ENCODE measurements around the gene STN1. TPM values are rescaled to one million over a fixed set of nuclear protein-coding genes. Genes with fewer than 3 reads are reported as not detected.

Gene STN1
- total RNA-seq, 4 donors from 2014 or later = 20.0 to 29.2 (median 27.0) TPM

DNA sequence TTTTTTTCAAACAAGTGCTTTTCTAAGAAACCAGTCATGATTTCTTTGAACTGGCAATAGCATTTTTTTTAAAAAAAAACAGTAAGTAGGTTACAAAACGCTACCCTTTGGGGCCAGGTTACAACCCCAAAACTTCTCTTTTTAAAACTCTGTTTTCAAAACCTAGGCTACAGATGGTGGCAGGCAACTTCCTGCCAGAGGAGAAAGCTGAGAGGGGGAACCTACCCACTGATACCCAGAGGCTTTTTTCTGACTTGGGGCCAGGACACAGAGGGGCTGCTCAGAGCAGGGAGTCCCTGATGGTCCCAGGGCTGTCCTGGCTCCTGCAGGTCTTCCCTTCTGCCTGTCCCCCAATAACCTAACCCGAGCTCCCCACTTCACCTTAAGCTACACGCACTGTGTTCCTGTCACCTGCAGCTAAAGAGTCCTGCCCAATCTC lies 6.9 kb downstream of the STN1 start:
- Histone ChIP-seq H3K36me3 (no peaks in the 10 kb centered on the region), H3K9me3 (no peaks in the 10 kb centered on the region), H3K27me3 (no peaks in the 10 kb centered on the region), H3K4me3 (no peak overlapping the region), H3K4me1 (peaks cover 0 to 5% of the 10 kb centered on the region in 2 donors), H3K27ac (peak overlapping the region in 1 of 2 donors; percentile 13)
- TF ChIP-seq POLR2A (IDR thresholded peaks at IDR 0.05) = no peak
- TF ChIP-seq, protein P1, sequence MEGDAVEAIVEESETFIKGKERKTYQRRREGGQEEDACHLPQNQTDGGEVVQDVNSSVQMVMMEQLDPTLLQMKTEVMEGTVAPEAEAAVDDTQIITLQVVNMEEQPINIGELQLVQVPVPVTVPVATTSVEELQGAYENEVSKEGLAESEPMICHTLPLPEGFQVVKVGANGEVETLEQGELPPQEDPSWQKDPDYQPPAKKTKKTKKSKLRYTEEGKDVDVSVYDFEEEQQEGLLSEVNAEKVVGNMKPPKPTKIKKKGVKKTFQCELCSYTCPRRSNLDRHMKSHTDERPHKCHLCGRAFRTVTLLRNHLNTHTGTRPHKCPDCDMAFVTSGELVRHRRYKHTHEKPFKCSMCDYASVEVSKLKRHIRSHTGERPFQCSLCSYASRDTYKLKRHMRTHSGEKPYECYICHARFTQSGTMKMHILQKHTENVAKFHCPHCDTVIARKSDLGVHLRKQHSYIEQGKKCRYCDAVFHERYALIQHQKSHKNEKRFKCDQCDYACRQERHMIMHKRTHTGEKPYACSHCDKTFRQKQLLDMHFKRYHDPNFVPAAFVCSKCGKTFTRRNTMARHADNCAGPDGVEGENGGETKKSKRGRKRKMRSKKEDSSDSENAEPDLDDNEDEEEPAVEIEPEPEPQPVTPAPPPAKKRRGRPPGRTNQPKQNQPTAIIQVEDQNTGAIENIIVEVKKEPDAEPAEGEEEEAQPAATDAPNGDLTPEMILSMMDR (IDR thresholded peaks at IDR 0.05) = no peak
- DNase-seq = no peak
- intact Hi-C loops (cut with DNase I; ENCODE audit: low total_unique reads) = no loop called here

DNA sequence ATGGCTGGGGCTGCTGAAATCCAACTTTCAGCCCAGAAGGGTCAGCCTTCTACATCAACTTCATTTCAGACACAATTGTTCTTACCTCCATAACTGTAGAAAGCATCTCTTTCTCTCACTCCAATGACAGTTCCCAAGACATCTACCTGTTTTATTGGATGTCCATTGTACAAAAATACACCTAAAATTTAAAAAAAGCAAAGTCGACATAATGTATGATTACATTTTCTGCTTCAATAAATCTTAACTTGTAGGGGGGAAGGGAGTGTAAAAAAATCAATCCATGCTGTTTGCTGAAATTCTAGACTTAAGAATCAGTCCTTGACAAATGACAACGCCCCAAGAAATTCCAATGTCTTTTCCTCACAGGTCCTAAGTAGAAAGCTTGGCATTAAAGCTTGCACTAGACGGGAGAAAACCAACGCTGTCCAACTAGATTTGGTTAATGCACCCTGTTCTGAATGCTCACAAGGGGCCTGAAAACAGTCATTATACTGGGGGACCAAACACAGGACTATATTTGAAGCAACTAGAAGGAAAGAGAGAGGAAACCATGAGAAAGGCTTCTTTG lies 7.5 kb downstream of the STN1 start:
- intact Hi-C loops (cut with DNase I; ENCODE audit: low total_unique reads) = no loop called here
- TF ChIP-seq, protein P1 (IDR thresholded peaks at IDR 0.05) = no peak
- no peak for TF ChIP-seq POLR2A (IDR thresholded peaks at IDR 0.05)
- Histone ChIP-seq H3K27me3 (no peaks in the 10 kb centered on the region), H3K36me3 (no peaks in the 10 kb centered on the region), H3K9me3 (no peaks in the 10 kb centered on the region), H3K4me3 (no peak overlapping the region), H3K4me1 (peaks cover 0 to 5% of the 10 kb centered on the region in 2 donors), H3K27ac (peak overlapping the region in 1 of 2 donors; percentile 13)
- DNase-seq = no peak

DNA sequence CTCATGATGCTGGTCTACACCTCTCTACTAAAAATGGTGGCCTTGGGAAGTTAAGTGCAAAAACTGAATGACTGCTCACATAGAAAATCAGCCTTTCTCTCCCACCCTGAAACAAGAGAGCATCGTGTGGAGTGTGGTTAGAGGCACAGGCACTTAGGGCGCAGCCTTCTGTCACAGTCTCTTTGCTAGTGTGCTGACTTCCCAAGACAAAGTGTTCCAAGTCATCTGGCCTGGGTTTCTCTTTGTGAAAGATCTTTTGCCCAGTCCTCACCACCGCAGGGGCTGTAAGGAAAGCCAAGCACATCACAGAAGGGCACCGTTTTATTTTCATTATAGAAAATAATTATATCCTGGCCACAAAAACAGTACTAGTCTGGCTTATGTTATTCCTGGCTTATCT lies 12.5 kb downstream of the STN1 start:
- TF ChIP-seq POLR2A (IDR thresholded peaks at IDR 0.05) = no peak
- TF ChIP-seq, protein P1 (IDR thresholded peaks at IDR 0.05) = no peak
- Histone ChIP-seq H3K4me1 (peaks cover 0 to 5% of the 10 kb centered on the region in 2 donors), H3K36me3 (no peaks in the 10 kb centered on the region), H3K4me3 (no peak overlapping the region), H3K27me3 (no peaks in the 10 kb centered on the region), H3K9me3 (no peaks in the 10 kb centered on the region), H3K27ac (peak overlapping the region in 1 of 2 donors; percentile 9)
- intact Hi-C loops (cut with DNase I; ENCODE audit: low total_unique reads) = no loop called here
- no peak for DNase-seq

DNA sequence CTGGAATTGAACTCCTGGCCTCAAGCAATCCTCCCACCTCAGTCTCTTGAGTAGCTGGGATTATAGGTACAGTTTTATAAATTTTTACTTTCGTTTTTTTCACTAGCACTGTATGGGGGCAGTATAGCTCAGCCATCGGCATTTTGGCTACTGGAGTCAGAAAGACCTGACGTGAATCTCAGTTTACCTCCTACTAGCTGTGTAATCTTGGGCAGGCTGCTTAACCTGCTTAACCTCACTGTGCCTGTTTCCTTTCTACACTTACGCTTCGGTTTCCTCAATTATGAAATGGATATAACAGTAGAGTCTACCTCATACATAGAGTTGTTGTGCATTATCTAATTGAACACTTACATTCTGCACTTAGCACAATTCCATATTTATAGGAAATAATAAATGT lies 16.7 kb downstream of the STN1 start:
- no peak for TF ChIP-seq POLR2A (IDR thresholded peaks at IDR 0.05)
- TF ChIP-seq, protein P1 (IDR thresholded peaks at IDR 0.05) = no peak
- no peak overlapping the region for H3K4me3 ChIP-seq
- H3K36me3 ChIP-seq = no peaks in the 10 kb centered on the region
- no peak for DNase-seq
- H3K27me3 ChIP-seq = no peaks in the 10 kb centered on the region
- intact Hi-C loops (cut with DNase I; ENCODE audit: low total_unique reads) = no loop called here
- no peaks in the 10 kb centered on the region for H3K4me1 ChIP-seq
- H3K27ac ChIP-seq = no peak overlapping the region
- H3K9me3 ChIP-seq = no peaks in the 10 kb centered on the region

DNA sequence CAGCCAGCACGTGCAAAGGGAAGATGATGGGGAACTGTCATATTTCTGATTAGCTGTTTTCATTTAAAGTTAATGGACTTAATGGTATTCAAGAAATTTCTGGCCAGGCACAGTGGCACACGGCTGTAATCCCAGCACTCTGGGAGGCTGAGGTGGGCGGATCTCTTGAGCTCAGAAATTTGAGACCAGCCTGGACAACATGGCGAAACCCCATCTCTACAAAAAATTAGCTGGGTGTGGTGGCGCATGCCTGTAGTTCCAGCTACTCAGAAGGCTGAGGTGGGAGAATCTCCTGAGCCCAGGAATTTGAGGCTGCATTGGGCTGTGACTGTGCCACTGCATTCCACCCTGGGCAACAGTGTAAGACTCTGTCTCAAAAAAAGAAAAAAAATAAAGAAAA lies 18.7 kb downstream of the STN1 start:
- intact Hi-C loops (cut with DNase I; ENCODE audit: low total_unique reads) = no loop called here

More for the DNA sequence above, 18.7 kb downstream of the STN1 start:
- Histone ChIP-seq H3K36me3 (no peaks in the 10 kb centered on the region), H3K4me3 (no peak overlapping the region), H3K4me1 (no peaks in the 10 kb centered on the region), H3K27ac (no peak overlapping the region), H3K9me3 (no peaks in the 10 kb centered on the region), H3K27me3 (no peaks in the 10 kb centered on the region)
- DNase-seq = no peak
- TF ChIP-seq, protein P1 (IDR thresholded peaks at IDR 0.05) = no peak
- no peak for TF ChIP-seq POLR2A (IDR thresholded peaks at IDR 0.05)
